IPS DF 4.7 (cell line): ENCODE results near the gene CDK9.
"Not testable (repeated sequence)": the region's sequence is repeated elsewhere in the genome, so short reads cannot be mapped to it uniquely, and the experiment has no call there.

Experiments used
- DNase-seq: peaks from one replicate; pipeline ENCODE4 v3.0.0-alpha.2; 2013; ENCODE audit warnings: low spot score; ENCODE audit errors: extremely low read depth

CDK9 gene

DNA sequence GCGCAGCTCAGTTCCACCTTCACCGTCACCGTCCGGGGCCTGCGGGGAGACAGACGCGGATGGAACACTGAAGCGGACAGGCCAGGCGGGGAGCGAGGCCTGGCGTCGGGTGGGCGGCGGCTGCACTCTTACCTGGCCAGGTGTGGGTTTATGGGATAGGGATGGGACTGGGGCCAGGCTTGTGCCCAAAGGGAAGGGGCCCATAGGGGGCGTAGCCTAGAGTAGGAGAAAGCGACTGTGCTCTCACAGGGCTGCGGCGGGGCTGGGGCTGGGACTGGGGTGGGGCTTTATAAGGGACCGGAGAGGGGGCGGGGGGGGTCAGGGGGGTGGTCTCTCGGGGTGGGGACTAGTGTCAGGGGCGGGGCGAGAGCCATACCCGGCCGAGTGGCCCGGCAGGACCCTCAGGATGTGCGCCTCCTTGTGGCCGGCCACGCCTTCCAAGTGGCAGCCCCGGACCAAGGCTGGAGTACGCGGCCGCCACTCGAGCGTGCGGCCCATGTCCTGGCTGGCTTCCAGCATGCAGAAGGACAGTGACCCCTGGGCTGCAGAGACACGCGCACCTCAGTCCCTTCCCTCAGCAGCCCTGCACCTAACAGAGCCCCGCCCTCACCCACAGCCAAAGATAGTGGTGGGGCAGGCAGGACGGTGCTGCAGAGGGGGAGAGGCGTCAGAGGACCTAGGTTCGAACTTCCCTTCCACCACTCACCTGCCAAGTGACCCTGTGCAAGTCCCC, 39.7 kb downstream of the CDK9 start:
- no peak for DNase-seq

- no peak for DNase-seq
These were observed 40.5 kb downstream of the CDK9 start for GRCh38 chr9:127826253-127826913.

GRCh38 chr9:127828262-127829031, 42.6 kb downstream of the CDK9 start:
- DNase-seq, result peak; percentile 89

DNA sequence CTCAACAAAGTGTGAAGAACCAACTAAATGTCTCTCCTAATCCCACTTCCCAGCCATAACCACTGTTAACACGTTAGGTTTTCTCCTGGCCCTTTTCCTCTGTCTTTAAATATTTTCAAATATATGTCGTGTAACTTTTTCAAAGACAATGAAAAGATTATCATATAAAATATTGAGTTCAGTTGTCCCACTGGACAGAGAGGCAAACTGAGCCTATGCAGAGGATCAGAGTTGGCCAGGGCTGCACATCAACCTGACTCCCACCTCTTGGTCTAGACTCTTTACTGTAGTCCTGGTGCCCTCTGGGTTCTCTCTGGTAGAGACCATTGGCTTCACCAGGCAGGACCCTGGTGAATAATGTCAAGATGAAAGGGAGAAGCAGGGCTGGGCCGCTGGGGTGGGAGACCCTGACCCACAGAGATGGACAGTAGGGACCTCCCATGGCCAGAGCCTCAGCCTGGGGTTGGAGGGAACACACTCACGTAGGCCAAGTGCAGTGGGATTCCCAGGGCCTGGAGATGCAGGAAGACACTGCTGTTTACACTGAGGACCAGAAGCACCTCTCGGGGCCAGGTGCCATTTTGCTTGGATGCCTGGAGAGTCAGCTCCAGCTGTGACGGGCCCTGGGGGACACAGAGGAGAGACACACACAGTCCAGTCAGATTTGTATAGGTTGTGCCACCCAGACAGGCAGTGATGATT, 43.5 kb downstream of the CDK9 start:
- no peak for DNase-seq

GRCh38 chr9:127832248-127832647, 46.4 kb downstream of the CDK9 start:
- no peak for DNase-seq

GRCh38 chr9:127833555-127833954, 47.7 kb downstream of the CDK9 start:
- no peak for DNase-seq

- no peak for DNase-seq
These were observed 50.2 kb downstream of the CDK9 start for GRCh38 chr9:127835991-127836516.

DNA sequence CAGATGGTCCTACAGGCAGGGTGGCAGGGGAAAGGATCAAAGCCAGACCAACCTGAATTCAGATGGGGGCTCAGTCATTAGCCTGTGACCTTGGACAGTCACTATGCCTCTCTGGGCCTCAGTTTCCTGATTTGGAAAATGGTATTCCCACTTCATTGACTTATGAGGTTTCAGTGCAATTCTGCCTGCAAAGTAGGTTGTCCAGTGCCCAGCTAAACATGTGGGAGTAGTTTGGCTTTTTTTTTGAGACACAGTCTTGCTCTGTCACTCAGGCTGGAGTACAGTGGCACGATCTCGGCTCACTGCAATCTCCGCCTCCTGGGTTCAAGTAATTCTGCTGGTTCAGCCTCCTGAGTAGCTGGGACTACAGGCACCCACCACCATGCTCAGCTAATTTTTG, 50.7 kb downstream of the CDK9 start:
- not testable (repeated sequence) for DNase-seq

- no peak for DNase-seq
These were observed 51.5 kb downstream of the CDK9 start for GRCh38 chr9:127837346-127837745.

DNA sequence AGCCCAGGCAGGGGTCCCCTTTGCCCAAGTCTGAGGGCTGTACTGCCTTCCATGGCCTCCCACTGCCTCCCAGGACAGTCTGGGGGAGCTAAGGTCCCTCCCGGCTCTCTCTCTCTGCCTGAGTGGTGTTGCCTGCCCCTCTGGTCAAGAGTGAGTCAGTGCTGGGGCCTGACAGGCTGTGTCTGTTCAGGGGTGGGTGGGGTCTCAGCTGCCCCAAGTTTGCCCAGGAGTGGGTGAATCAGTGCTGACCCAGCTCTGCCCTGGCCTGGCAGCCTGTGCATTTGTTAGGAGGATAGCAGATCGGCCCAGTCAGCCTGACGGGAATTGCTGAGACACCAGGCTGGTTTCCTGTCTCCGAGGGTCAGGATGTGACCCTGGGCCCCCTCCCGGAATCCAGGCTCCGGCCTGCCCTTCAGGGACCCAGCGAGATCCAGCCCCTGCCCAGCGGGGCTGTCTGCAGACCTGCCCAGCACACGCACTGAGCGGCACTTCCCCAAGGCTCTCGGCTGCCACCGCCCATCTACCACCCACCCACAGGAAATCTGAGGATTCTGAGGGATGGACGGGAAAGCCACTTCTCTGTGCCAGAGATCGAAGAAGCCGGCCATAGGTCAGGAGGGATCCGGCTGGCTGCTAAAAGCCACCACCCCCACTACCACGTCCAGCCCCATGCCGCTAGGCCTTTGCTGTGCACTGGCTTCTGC, 52.7 kb downstream of the CDK9 start:
- no peak for DNase-seq
